Stimulated activated CD8-positive, alpha-beta memory T cell treated with anti-CD3 and anti-CD28 coated beads, Interleukin-12 subunit alpha, Interleukin-12 subunit beta, amount 100 ng/mL, for 24 hours (primary cell): ENCODE results near the gene FADS3.

Experiments used
- DNase-seq: peaks from one replicate; pipeline ENCODE4 v3.0.0-alpha.2; 2020; ENCODE audit errors: extremely low read depth

The FADS3 gene

GRCh38 chr11:61891331-61892084 lies at the start of gene FADS3:
TSS of gene FADS3 (minus strand) at chr11:61891545. CDS start at chr11:61891381, 164 bp downstream.
- peak; percentile 10 for DNase-seq

- DNase-seq: no peak
These were observed 49.1 kb upstream of the FADS3 start for GRCh38 chr11:61940466-61940865.

DNA sequence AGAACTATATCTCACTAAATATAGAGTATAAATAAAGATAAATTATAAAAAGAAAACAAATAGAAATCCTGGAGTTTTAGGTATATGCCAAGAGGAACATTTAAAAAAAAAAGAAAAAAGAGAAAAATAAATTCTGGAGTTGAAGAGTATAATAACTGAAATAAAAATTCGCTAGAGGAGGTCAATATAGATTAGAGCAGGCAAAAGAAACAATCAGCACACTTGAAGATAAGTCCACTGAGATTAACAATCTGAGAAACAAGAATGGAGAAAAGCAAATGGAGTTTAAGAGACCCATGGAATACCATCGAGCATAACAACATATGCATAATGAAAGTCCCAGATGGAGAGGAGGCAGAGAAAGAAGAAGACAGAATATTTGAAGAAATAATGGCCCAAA lies 44.5 kb upstream of the FADS3 start:
- no peak for DNase-seq

DNA sequence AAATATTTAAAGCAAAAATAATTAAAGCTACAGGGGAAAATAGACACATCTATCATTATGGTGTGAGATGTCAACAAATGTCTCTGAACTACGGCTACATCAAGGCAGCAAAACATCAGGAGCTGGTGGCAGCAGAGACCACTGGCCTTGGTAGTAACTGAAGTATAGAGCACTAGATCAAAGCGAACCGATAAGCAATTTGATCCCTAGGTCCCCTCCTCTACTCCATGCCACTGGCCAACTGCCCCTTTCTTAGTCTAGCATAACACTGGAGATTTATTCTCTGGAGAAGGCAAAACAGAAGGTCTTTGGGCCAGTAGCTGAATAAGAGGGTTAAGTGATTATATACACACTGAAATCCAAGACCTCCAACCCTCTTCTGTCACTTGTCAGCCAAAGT lies 39.6 kb upstream of the FADS3 start:
- no peak for DNase-seq

DNA sequence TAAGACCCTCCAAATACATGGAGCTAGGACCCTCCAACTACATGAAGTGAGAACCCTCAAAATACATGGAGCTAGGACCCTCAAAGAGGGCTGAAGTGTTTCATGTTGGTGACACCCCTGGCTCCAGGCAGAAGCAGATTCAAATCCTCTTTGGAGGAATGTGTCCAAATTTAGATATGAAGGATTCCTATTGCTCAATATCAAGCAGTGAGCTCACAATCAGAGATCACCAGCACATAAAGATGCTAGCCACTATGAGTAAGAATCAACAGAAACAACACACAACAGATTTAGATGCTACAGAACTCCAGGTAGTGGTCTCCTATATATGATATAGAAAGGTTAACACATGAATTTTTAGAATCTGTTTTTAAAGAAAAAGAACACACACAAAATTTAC lies 37.3 kb upstream of the FADS3 start:
- no peak for DNase-seq

DNA sequence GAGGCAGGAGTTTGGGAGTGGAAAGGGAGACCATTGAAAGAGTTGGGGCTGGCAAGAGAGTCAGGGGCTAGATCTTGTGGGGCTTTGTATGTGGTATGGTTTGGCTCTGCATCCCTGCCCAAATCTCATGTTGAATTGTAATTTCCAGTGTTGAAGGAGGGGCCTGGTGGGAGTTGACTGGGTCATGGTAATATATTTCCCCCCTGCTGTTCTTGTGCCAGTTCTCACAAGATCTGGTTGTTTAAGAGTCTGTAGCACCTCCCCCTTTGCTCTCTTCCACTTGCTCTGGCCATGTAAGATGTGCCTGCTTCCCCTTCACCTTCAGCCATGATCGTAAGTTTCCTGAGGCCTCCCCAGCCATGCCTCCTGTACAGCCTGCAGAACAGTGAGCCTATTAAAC lies 36.2 kb upstream of the FADS3 start:
- DNase-seq: no peak

- no peak for DNase-seq
These were observed 34.9 kb upstream of the FADS3 start for GRCh38 chr11:61926235-61926634.

DNA sequence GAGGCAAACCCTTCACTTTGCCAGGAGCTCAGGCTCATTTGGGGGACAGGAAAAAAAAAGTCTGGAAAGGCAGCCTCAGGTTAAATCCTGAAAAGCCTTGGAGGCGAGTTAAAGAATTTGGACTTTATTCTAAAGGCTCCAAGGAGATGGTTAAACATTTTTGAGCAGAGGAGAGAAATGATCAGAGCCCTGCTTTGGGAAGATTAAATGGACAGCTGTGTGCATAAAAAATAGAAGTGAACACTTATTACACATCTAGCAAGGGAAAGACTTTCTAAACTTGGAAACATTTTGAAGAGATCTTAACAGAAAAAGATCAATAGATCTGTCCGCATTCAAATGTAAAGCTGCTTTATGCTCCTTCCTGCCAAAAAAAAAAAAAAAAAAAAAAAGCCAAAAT lies 34.4 kb upstream of the FADS3 start:
- no peak for DNase-seq

- DNase-seq: no peak
These were observed 32.7 kb upstream of the FADS3 start for GRCh38 chr11:61924064-61924455.

DNA sequence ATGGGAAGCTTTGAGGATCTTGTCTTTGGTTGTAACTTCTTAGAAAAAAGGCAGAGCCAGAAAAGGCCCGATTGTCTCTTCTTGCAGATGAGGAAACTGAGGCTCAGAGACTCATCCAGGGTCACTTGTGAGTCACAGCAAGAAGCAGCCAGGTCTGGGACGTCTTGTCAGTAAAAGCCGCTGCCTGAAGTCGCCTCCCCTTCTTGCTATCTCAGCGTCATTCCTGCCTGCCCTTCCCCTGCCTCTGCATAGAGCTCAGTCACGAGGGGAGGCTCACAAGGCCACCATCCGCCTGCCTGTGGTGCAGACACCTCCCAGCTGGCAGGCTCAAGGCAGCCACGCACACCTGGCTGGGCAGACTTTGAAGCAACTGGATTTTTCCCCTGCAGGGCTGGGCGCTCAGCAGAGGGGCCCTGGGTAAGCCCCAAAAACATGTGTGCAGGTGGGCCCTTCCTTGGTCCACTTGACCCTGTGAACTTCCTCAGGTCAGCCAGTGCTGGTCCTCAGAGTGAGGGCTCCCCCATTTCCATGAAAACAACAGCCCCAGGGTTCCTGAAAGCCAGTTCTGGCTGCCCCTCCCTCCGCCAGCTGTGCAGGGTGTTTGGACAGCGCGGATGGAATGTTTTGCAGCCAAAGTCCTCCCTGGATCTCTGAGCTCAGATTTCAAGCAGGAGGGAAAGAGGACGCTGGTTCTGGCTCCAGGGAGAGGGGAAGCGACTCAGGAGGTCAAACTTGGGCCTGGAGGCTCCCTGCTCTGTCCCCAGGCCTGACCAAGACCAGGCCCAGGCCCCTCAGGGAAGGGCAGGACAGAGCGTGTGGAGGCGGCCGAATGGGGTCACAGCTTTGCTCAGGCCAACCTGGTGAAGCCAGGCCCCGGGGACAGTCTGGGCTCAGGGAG lies 32.1 kb upstream of the FADS3 start:
- DNase-seq: no peak

DNA sequence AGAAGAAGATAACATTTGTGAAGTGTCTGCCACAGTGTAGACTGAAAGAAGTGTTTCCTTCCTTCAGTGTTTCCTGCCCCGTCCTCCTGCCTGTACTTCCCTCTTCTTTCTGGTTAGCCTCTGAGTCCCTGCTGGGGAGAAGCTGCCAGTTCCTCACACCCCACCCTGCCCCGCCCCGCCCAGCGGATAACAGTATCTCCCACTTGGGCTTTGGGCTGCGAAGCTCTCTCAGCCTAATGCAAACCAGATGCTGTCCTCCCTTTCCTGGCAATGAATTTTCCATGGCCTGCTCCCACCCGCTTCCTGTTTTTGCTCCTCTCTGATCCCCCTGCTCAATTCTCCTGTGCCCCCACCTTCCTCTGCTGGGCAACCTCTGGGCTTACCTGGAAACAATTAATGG lies 31.2 kb upstream of the FADS3 start:
- no peak for DNase-seq

DNA sequence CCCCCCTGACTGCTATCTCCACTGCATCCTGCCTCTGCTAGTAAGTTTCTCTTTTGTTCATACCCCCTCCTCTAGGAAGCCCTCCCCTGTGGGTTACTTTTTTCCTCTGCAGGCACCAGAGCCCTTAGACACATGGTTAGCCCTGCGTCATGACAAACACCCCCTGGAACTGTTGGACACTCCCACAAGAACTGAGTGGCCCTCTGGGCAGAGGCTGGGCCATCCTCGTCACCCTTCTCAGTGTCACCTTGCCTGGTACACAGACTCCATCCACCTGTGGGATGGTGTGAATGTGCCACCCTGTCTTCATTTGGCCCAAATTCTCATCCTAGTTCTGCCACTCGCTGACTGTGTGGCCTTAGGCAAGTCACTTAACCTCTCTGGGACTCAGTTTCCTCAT lies 30.1 kb upstream of the FADS3 start:
- DNase-seq: no peak

- DNase-seq: no peak
These were observed 28.6 kb upstream of the FADS3 start for GRCh38 chr11:61919705-61920631.

- DNase-seq: no peak
These were observed 27.8 kb upstream of the FADS3 start for GRCh38 chr11:61918938-61919704.

- DNase-seq: no peak
These were observed 27.0 kb upstream of the FADS3 start for GRCh38 chr11:61918251-61918937.

DNA sequence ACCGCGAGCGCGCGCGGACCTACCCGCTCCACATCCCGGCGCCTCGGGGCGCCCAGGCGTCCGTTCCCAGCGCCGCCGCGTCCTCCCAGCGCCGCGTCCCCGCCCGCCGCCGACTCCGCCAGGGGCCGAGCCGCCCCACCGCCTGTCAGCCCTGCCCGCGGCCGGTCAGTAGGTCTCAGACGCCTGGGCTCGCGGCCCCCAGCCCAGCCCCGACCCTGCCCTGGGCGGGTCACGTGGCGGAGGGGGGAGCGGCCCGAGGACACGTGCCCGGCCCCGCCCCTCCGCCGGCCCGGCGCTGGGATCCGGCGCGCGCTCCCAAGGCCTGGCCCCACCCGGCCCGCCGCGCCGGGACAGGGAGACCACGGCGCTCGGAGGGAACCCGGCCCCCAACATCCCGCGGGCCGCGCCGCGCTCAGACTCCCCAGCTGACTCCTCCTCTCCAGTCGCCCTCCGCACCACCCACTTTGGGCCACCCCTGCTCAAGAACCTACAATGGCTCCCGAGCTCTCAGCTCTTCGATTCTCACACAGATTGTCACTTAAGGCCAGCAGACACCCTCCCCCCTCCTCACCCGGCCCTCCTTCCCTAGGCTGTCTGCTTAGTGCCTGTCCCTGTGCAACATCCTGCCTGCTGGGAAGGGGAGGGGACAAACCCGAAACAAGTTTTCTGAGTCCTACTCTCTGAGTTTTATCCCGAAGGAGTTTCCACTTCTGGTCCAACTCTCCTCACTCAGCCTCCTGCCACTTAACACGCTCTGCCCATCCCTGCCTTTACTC lies 26.2 kb upstream of the FADS3 start, which contains the start of gene RAB3IL1:
TSS of gene RAB3IL1 (minus strand) at position 233 of the 776 bp plus-strand sequence. CDS start at position 34, 199 bp downstream.
- no peak for DNase-seq

- no peak for DNase-seq
These were observed 25.5 kb upstream of the FADS3 start for GRCh38 chr11:61916737-61917333.

DNA sequence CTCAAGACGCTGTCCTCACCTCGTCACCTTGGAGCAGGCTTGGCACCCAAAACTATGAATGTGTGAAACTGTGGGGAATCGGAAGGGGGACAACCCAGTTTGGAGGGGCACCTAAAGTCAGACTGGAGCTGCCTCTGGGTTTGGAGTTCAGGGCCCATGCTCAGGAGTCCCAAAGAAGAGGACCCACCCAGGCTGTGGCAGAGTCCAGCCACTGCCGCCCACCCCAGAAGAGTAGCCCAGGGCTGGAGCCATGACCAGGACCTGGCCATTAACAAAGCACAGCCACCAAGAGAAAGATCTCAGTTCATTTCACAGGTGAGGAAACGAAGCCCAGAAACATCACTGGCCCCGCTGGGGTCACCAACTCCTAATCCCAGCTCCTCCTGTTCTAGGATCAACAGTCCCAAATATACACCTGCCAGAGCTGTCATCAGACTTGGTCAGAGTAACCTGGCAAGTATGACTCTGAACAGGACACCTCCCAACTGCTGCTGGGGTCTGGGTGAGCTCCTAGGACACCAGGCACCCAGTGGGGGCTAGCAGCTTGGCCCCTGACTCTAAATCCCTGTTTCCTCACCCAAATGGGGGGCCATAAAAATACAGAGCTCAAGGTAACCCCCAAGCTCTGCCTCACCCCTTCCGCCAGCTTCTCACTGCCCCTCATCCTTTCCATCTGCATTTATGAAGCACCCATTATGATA lies 23.3 kb upstream of the FADS3 start:
- DNase-seq: no peak
